SU-DHL-6 (cell line): ENCODE measurements around the gene SCRG1.

Source experiments
- EZH2phosphoT487 ChIP-seq: fragments of 200-600 bp; sonication (generic), shearing (Covaris generic); conservative IDR thresholded peaks from 2 replicates; pipeline ENCODE4 v1.6.1; 2018; ENCODE audit warnings: mild to moderate bottlenecking, antibody characterized with exemption, low read length, moderate library complexity, mixed read lengths
- TF ChIP-seq, protein P1 (sequence below): fragments of 200-600 bp; sonication (generic); IDR thresholded peaks from one replicate; pipeline ENCODE4 v1.5.1; 2017; ENCODE audit warnings: antibody characterized with exemption, mild to moderate bottlenecking, low read length, moderate library complexity; ENCODE audit not compliant: insufficient read depth, poor library complexity, severe bottlenecking

DNA sequence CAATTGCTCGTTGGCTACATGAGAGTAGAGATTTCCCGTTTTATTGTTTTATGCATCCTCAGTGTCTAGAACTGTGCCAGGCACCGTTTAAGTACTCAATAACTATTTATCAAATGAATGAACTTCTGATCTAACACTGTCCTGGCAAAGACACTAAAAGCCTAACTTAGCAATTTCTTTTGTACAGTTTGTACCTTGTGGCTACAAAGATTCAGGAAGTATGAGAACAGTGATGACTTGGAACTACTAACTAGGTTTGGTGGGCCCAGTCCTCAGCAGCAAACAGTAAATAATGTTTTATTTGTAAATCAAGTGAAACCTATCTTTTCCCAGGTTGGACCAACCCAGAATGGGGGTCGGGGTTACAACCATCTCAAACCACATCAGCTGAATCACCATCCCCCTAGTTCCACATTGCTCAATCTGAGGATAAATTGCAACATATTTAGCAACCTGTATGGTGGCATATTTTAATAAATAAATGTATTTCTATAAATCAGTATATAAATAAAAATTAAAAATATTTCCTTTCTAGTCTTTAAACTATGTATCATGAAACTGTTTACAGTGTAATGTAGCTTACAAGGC is 12.3 kb upstream of the SCRG1 start:
- TF ChIP-seq, protein P1, sequence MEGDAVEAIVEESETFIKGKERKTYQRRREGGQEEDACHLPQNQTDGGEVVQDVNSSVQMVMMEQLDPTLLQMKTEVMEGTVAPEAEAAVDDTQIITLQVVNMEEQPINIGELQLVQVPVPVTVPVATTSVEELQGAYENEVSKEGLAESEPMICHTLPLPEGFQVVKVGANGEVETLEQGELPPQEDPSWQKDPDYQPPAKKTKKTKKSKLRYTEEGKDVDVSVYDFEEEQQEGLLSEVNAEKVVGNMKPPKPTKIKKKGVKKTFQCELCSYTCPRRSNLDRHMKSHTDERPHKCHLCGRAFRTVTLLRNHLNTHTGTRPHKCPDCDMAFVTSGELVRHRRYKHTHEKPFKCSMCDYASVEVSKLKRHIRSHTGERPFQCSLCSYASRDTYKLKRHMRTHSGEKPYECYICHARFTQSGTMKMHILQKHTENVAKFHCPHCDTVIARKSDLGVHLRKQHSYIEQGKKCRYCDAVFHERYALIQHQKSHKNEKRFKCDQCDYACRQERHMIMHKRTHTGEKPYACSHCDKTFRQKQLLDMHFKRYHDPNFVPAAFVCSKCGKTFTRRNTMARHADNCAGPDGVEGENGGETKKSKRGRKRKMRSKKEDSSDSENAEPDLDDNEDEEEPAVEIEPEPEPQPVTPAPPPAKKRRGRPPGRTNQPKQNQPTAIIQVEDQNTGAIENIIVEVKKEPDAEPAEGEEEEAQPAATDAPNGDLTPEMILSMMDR: no peak
- no peak for TF ChIP-seq EZH2phosphoT487
